ENCODE measurements around the gene NKAIN2.

Gene NKAIN2

GRCh38 chr6:123810214-123810613 is 6.5 kb downstream of the NKAIN2 start:
- DNase-seq, result no peak

DNA sequence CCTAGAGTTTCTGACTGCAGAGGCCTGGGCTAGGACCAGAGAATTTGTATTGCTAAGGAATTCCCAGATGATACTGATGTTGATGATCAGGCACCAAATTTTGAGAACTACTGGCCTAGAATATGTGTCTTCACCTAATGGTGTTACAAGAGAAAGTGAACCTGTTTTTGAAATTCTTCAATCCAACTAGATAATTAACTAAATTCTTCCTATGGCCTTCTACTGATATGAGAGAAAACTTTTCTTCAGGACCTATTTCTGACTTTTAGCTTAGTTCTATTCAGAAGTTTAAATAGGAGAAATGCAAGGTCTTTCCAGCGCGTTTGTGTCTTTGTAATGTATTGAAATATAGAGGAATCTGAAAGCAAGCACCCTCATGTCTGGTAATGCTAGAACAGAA is 7.3 kb downstream of the NKAIN2 start:
- no peak for DNase-seq

GRCh38 chr6:123811378-123811777 is 7.7 kb downstream of the NKAIN2 start:
- DNase-seq, result no peak

GRCh38 chr6:123812621-123813020 is 9.0 kb downstream of the NKAIN2 start:
- DNase-seq, result no peak

DNA sequence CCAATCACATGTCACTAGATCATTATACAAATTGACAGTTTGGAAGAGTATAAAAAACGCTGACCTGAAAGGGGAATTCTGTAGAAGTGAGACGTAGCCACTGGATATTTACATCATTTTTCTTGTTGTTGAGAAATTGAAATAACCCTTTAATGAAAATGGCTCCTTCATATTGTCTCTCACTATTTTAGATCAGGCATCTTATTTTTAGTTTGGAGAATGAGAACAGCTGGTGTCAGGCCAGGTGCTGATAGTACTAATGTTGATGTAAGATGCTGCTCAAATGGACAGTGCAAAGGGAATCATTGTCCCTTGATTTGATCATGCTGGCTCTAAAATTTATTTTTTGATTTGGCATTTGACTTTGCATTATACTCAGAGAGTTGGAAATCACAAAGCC is 17.4 kb downstream of the NKAIN2 start:
- no peak for DNase-seq

DNA sequence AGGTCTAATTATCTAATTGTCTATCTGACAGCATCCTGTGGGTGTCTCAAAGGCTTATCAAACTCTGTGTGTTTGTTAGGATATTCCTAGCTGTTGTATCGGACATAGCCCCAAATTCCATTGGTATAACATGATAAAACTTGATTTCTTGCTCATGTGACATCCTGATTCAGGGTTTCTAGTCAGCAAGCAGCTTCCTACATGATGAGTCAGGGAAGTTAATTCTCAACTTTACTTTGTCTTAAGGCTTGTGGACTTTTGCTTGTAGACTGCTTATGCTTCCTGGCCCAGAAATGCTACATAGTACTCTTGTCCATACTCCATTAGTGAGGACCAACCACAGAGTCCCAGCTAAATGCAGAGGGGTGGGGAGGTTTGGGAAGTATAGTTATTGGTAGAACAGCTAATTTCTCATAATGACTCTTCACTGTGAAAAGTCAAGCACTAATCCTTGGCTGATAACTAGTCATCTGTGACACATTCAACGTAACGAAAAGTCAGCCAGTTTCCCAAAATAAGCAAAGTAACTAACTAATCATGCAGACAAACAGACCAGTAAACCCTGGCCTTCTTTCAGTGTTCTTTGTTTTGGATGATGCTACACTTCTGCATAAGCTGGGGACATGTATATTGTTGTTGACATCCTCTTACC is 25.8 kb downstream of the NKAIN2 start:
- DNase-seq, result no peak

DNA sequence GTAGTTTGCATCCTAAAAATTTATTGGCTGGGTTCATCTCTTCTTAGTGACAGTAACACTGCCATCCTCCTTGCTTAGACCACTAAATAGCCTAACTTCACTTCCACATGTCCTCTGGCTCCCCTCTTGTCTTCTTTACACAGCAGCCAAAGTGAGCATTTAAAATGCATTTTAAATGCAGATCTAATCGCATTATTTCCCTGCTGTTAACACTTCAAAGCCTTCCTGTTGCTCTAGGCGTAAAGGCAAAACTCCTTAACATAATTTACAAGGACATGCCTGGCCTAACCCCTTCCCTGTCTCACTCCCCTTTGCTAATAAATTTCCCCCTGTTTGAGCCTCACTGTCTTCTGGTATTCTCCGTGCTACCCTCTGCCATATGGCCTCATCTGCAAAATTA is 26.5 kb downstream of the NKAIN2 start:
- no peak for DNase-seq

DNA sequence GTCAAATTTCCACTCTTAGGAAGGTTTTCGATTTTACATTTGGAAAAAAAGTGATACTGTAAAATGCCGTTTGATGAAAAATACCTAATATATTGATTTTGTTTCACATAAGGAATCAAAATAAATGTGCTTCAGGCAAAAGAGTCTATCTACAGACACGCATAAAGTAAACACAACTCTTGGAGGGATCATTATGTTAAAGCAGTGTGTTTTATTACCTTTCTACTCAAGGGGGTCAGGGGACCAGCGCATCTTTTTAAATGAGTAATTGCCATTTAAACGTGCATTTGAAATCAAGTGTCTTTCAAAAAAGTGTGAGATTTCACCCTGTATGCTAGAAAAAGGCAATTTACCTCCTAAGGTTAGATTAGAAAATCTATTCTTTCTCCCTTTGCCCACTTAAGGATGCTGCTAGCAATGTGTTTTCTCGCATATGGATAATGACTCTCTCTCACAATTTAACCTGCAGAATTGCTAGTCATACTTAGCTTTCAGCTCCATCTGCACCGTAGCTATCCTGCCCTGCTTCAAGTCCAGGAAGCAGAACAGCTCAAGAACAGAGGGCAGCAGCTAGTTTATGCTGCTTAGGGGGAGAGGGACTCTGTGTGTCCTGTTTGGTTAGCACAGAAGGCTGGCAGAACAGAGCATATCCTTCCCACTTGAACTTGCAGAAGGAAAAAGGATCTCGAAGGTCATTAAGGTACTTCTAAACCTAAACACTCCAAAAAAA is 35.0 kb downstream of the NKAIN2 start:
- DNase-seq, result no peak

- no peak for DNase-seq
Observed at GRCh38 chr6:123841067-123841896, 37.6 kb downstream of the NKAIN2 start.

DNA sequence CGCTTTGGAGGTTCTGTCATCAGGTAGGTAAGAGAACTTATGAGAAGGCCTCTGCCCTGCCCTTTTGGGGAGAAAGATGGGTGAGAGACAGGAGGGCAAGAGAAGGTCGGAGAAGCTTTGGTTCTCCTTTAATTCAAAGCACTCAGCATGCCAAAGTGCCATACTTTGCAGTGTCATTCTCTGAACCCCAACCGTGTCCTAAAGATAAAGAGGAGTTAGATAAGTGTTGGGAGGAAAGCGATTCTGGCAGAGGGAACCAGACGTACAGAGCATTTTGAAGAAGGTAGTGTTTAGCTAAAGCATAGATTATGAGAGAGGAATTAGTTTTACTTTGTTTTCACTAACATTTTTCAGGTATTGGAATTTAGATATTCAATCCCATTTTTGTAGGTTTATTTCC is 40.3 kb downstream of the NKAIN2 start:
- no peak for DNase-seq

GRCh38 chr6:123848347-123848746 is 44.7 kb downstream of the NKAIN2 start:
- no peak for DNase-seq

DNA sequence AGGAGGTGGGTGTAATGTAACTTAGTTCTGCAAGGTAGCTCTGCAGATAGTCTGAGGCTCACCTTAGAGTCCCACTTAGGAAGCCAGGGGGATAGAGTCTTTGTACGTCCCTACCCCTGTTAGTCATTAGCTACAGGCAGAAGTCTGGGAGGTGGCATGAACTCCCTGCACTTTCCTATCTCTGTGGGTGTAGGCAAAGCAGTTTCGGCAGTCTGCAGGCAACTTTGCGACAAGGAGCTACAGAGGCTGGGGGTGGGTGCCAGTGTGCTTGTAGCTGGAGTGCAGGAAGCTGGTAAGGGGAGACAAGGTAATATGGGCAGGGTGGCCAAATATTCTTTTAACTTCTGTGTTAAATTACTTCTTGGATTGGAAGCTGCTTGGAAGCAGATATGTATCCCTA is 45.7 kb downstream of the NKAIN2 start:
- DNase-seq, result no peak

- DNase-seq, result no peak
Observed at GRCh38 chr6:123850555-123850954, 46.9 kb downstream of the NKAIN2 start.

DNA sequence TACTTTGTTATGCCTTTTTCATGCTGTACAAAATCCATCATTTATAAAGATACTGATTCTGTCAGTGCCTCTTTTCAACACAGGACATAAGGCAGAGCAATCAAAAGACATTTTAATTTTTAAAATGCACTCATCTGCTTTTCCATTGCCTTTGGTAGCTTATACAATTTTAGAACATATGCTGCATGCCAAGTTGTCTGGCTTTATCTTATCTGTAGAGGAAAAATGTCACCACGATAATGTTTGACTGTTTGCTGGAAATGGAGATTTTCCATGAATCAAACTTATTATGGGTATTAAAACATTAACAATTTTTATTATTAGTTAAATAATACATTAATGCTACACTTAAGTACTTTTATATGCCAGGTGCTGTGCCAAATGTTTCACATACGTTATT is 50.5 kb downstream of the NKAIN2 start:
- DNase-seq, result no peak

- no peak for DNase-seq
Observed at GRCh38 chr6:123855506-123855905, 51.8 kb downstream of the NKAIN2 start.

- no peak for DNase-seq
Observed at GRCh38 chr6:123859291-123859690, 55.6 kb downstream of the NKAIN2 start.

- DNase-seq, result no peak
Observed at GRCh38 chr6:123869334-123869733, 65.7 kb downstream of the NKAIN2 start.

DNA sequence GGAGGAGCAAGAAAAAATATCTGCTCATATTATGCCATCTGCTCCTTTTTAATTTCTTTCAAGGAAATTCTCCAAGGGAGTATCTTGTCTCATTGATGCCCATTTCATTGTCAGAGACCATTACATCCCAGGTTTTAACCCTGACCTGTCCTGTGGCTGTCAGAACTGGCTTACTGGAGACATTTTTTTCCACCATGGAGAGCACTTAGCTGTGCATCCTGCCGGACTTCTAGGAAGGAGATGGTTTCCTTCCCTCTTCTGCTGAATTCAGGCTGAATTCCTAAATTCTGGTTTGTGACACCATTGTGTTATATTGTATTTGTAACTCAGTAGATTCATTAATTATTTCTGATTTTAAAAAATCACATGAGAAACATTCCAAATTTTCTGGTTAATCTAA is 70.3 kb downstream of the NKAIN2 start:
- DNase-seq, result no peak

- DNase-seq, result no peak
Observed at GRCh38 chr6:123875784-123876183, 72.1 kb downstream of the NKAIN2 start.

DNA sequence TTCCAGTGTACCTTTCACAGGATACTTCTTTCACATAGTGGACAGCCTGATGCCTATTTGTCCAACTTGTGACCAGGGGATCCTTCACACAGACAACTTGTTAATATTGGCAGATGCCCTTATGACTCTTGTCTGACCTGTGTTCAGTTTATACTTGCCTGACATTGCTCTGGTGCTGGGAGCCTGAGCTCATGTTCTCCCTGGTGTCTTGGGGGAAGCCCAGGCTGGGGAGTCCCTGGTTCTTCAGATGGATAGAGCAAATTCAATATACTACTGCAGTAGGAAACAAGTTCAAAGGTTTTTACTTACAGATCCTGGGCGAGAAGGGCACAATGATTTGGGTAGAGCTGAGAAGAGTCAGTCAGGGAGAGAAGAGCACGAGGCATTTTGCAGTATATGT is 76.1 kb downstream of the NKAIN2 start:
- no peak for DNase-seq

DNA sequence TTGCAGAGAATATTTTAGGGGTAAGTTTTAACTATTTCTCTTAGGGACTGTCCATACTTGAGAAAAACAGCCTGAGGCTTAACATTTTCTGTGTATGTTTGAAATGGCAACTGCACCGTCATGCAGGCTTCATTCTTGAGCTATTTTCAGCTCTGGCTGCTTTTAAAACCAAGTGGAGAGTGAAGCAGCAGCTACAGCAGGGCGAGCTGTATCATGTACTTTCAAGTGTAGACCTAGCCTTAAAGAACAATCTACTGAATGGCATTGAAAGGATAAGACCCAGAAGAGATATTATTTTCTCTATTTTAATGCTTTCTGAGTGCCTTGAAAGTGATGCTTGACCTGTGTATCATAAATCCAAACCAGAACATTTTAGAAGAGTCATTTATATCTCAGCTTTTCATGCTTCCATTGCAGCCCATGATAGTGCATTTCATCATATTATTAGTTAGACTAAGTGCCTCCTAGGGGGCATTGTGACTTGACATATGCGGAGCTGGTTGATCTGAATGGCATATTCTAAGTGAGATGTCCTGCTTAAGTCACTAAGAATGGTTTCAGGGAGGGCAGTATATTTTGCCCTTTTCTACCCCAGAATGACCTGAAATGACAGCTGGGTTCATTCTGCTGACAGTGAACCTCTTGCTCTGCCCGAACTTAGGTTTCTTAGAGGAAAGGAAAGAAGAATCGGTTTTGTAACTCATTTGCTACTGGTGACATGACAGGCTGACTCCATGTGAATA is 85.3 kb downstream of the NKAIN2 start:
- no peak for DNase-seq

DNA sequence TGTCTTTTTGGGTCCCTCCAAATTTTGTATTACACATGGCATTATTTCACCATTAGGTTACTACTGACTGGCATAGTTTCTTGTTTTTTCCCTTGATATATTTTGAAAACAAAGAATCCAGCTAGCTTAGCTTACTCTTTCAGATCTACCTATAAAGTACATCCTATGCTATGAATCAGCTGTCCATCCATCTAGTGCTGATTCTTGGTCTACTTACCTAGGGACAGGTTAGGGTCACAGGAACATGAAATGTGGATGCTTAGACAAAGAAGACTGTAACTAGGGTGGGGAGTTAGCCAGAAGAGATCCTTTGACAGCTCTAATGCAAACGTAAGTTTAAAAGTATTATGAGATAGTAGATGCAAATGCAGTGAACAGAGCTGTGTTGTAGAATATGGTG is 91.7 kb downstream of the NKAIN2 start:
- DNase-seq, result no peak

GRCh38 chr6:123895806-123896205 is 92.1 kb downstream of the NKAIN2 start:
- no peak for DNase-seq
